ENCODE results near the gene WDR45B.

WDR45B gene

GRCh38 chr17:82659886-82660285 is 11.6 kb upstream of the WDR45B start:
- Histone ChIP-seq H2AFZ (ENCODE audit: low read depth, low read length) (no peak overlapping the region), H3K27ac (ENCODE audit: low read length) (no peak overlapping the region), H3K4me1 (ENCODE audit: low read length) (no peaks in the 10 kb centered on the region), H3K4me2 (ENCODE audit: low read length) (no peak overlapping the region), H3K36me3 (replicated peaks; ENCODE audit: low read depth, low read length) (no peaks in the 10 kb centered on the region), H4K20me1 (ENCODE audit: insufficient read depth, low read length) (no peaks in the 10 kb centered on the region), H3K9ac (ENCODE audit: low read length) (no peak overlapping the region), H3K79me2 (ENCODE audit: low read length) (no peaks in the 10 kb centered on the region), H3K4me3 (ENCODE audit: low read length) (no peak overlapping the region), H3K9me3 (ENCODE audit: insufficient read depth, low read length) (no peaks in the 10 kb centered on the region), H3K27me3 (ENCODE audit: low read depth, low read length) (no peaks in the 10 kb centered on the region)
- no peak for TF ChIP-seq EZH2phosphoT487 (IDR thresholded peaks at IDR 0.05; ENCODE audit: low read depth)
- no peak for TF ChIP-seq CTCF (IDR thresholded peaks at IDR 0.05; ENCODE audit: low read depth, low read length)

- Histone ChIP-seq H3K4me3 (ENCODE audit: low read length) (no peak overlapping the region), H3K27ac (ENCODE audit: low read length) (no peak overlapping the region), H3K9ac (ENCODE audit: low read length) (no peak overlapping the region), H3K27me3 (ENCODE audit: low read depth, low read length) (no peaks in the 10 kb centered on the region), H3K4me2 (ENCODE audit: low read length) (no peak overlapping the region), H3K9me3 (ENCODE audit: insufficient read depth, low read length) (no peaks in the 10 kb centered on the region), H2AFZ (ENCODE audit: low read depth, low read length) (no peak overlapping the region), H4K20me1 (ENCODE audit: insufficient read depth, low read length) (no peaks in the 10 kb centered on the region), H3K79me2 (ENCODE audit: low read length) (no peaks in the 10 kb centered on the region), H3K4me1 (ENCODE audit: low read length) (no peaks in the 10 kb centered on the region), H3K36me3 (replicated peaks; ENCODE audit: low read depth, low read length) (no peaks in the 10 kb centered on the region)
- no peak for TF ChIP-seq CTCF (IDR thresholded peaks at IDR 0.05; ENCODE audit: low read depth, low read length)
- no peak for TF ChIP-seq EZH2phosphoT487 (IDR thresholded peaks at IDR 0.05; ENCODE audit: low read depth)
Measured at GRCh38 chr17:82658796-82659452, 10.7 kb upstream of the WDR45B start.

DNA sequence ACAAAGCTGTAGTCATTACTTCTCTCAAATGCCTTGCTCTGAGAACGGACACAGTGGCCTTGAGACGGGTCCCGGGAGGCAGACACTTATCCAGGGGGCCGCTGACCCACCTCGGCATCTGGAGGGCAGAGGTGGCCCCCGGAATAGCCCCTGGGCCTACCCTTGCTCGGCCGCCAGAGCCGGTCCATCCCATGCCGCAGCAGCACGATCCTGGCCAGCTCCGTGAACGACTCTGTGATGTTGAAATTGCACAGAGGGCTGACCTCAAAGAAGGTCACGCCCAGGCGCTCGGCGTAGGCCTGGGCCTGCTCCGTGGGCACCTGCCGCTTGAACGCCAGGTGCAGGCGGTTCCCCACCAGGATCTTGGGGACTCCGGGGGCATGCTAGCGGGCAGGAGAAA is 10.1 kb upstream of the WDR45B start:
- H3K9me3 ChIP-seq (ENCODE audit: insufficient read depth, low read length) = no peaks in the 10 kb centered on the region
- no peak overlapping the region for H2AFZ ChIP-seq (ENCODE audit: low read depth, low read length)
- TF ChIP-seq CTCF (IDR thresholded peaks at IDR 0.05; ENCODE audit: low read depth, low read length) (no peak), EZH2phosphoT487 (IDR thresholded peaks at IDR 0.05; ENCODE audit: low read depth) (no peak)
- H3K4me1 ChIP-seq (ENCODE audit: low read length) = no peaks in the 10 kb centered on the region
- no peak overlapping the region for H3K9ac ChIP-seq (ENCODE audit: low read length)
- H4K20me1 ChIP-seq (ENCODE audit: insufficient read depth, low read length) = no peaks in the 10 kb centered on the region
- H3K4me3 ChIP-seq (ENCODE audit: low read length) = no peak overlapping the region
- no peaks in the 10 kb centered on the region for H3K79me2 ChIP-seq (ENCODE audit: low read length)
- no peak overlapping the region for H3K4me2 ChIP-seq (ENCODE audit: low read length)
- H3K27me3 ChIP-seq (ENCODE audit: low read depth, low read length) = no peaks in the 10 kb centered on the region
- H3K27ac ChIP-seq (ENCODE audit: low read length) = no peak overlapping the region
- no peaks in the 10 kb centered on the region for H3K36me3 ChIP-seq (replicated peaks; ENCODE audit: low read depth, low read length)

- Histone ChIP-seq H3K36me3 (replicated peaks; ENCODE audit: low read depth, low read length) (no peaks in the 10 kb centered on the region), H3K79me2 (ENCODE audit: low read length) (no peaks in the 10 kb centered on the region), H3K9me3 (ENCODE audit: insufficient read depth, low read length) (no peaks in the 10 kb centered on the region), H3K4me1 (ENCODE audit: low read length) (no peaks in the 10 kb centered on the region), H2AFZ (ENCODE audit: low read depth, low read length) (no peak overlapping the region), H3K27me3 (ENCODE audit: low read depth, low read length) (no peaks in the 10 kb centered on the region), H3K4me3 (ENCODE audit: low read length) (no peak overlapping the region), H3K27ac (ENCODE audit: low read length) (no peak overlapping the region), H4K20me1 (ENCODE audit: insufficient read depth, low read length) (no peaks in the 10 kb centered on the region), H3K9ac (ENCODE audit: low read length) (no peak overlapping the region), H3K4me2 (ENCODE audit: low read length) (no peak overlapping the region)
- no peak for TF ChIP-seq CTCF (IDR thresholded peaks at IDR 0.05; ENCODE audit: low read depth, low read length)
- TF ChIP-seq EZH2phosphoT487 (IDR thresholded peaks at IDR 0.05; ENCODE audit: low read depth) = no peak
Measured at GRCh38 chr17:82657926-82658325, 9.7 kb upstream of the WDR45B start.

Data from OCI-LY3 (cell line).